SK-N-SH treated with all-trans-retinoic acid at 6 μM for 48 hours (cell line): Measurements from ENCODE around the gene CRISP3.

Source experiments
- ATAC-seq: fragments of 200-7000 bp; cut with Tn5 transposase; 3 replicates; pipeline ENCODE4 v1.9.1; 2020; ENCODE audit warnings: mild to moderate bottlenecking, moderate library complexity
- ARNTL ChIP-seq: fragments of 450-650 bp; formaldehyde crosslinking; IDR thresholded peaks from 2 replicates; pipeline ENCODE4 v1.5.0; 2020; ENCODE audit warnings: low read depth, mild to moderate bottlenecking, moderate library complexity, borderline replicate concordance
- BACH2 ChIP-seq: fragments of 250-450 bp; sonication (Bioruptor Pico); IDR thresholded peaks from 2 replicates; pipeline ENCODE4 v1.9.0; 2021; ENCODE audit warnings: mild to moderate bottlenecking, borderline replicate concordance
- CSDC2 ChIP-seq: fragments of 250-450 bp; sonication (Bioruptor Pico); IDR thresholded peaks from 2 replicates; pipeline ENCODE4 v1.5.0; 2020; ENCODE audit warnings: mild to moderate bottlenecking, moderate library complexity
- CSRNP3 ChIP-seq: fragments of 250-450 bp; sonication (Bioruptor Pico); IDR thresholded peaks from 2 replicates; pipeline ENCODE4 v1.5.1; 2021; ENCODE audit warnings: mild to moderate bottlenecking, moderate library complexity
- ESRRG ChIP-seq: fragments of 250-450 bp; sonication (Bioruptor Pico); IDR thresholded peaks from 2 replicates; pipeline ENCODE4 v1.6.1; 2021; ENCODE audit warnings: mild to moderate bottlenecking
- ISL1 ChIP-seq: fragments of 250-450 bp; sonication (Bioruptor Pico); IDR thresholded peaks from 2 replicates; pipeline ENCODE4 v2.1.2; 2022; ENCODE audit warnings: mild to moderate bottlenecking, moderate library complexity
- OSR1 ChIP-seq: fragments of 250-450 bp; sonication (Bioruptor Pico); IDR thresholded peaks from 2 replicates; pipeline ENCODE4 v1.8.0; 2022; ENCODE audit warnings: moderate library complexity, mild to moderate bottlenecking, inconsistent platforms
- POU6F1 ChIP-seq: fragments of 250-450 bp; sonication (Bioruptor Pico); IDR thresholded peaks from 2 replicates; pipeline ENCODE4 v1.8.0; 2021; ENCODE audit warnings: low read depth, mild to moderate bottlenecking, moderate library complexity, borderline replicate concordance
- PPARA ChIP-seq: fragments of 250-450 bp; sonication (Bioruptor Pico); IDR thresholded peaks from 2 replicates; pipeline ENCODE4 v1.5.0; 2020; ENCODE audit warnings: mild to moderate bottlenecking, borderline replicate concordance
- RARB ChIP-seq: fragments of 250-450 bp; sonication (Bioruptor Pico); IDR thresholded peaks from 2 replicates; pipeline ENCODE4 v1.8.0; 2021; ENCODE audit warnings: mild to moderate bottlenecking, moderate library complexity
- SNAI2 ChIP-seq: fragments of 250-450 bp; sonication (Bioruptor Pico); IDR thresholded peaks from 2 replicates; pipeline ENCODE4 v1.5.0; 2020; ENCODE audit warnings: mild to moderate bottlenecking, moderate library complexity
- TCF4 ChIP-seq: fragments of 250-450 bp; sonication (Bioruptor Pico); IDR thresholded peaks from 2 replicates; pipeline ENCODE4 v1.8.0; 2021; ENCODE audit warnings: mild to moderate bottlenecking, moderate library complexity, borderline replicate concordance
- TOX ChIP-seq: fragments of 250-450 bp; sonication (Bioruptor Pico); IDR thresholded peaks from 2 replicates; pipeline ENCODE4 v1.8.0; 2021; ENCODE audit warnings: mild to moderate bottlenecking, moderate library complexity, borderline replicate concordance
- TSHZ2 ChIP-seq: fragments of 250-450 bp; sonication (Bioruptor Pico); IDR thresholded peaks from 2 replicates; pipeline ENCODE4 v1.5.0; 2020; ENCODE audit warnings: mild to moderate bottlenecking, moderate library complexity
- ZC3H10 ChIP-seq: fragments of 250-450 bp; sonication (Bioruptor Pico); IDR thresholded peaks from 2 replicates; pipeline ENCODE4 v1.5.1; 2021; ENCODE audit warnings: mild to moderate bottlenecking, moderate library complexity
- ZFP30 ChIP-seq: fragments of 450-650 bp; formaldehyde crosslinking; IDR thresholded peaks from 2 replicates; pipeline ENCODE4 v1.5.0; 2022; ENCODE audit warnings: mild to moderate bottlenecking, moderate library complexity
- ZNF565 ChIP-seq: fragments of 450-650 bp; formaldehyde crosslinking; conservative IDR thresholded peaks from 2 replicates; pipeline ENCODE4 v1.5.0; 2020; ENCODE audit warnings: low read depth, mild to moderate bottlenecking, moderate library complexity
- ZNF70 ChIP-seq: fragments of 450-650 bp; formaldehyde crosslinking; IDR thresholded peaks from 2 replicates; pipeline ENCODE4 v1.5.0; 2020; ENCODE audit warnings: mild to moderate bottlenecking, moderate library complexity
- ZNF8 ChIP-seq: fragments of 450-650 bp; formaldehyde crosslinking; IDR thresholded peaks from 2 replicates; pipeline ENCODE4 v1.5.0; 2020; ENCODE audit warnings: mild to moderate bottlenecking, moderate library complexity
- TF ChIP-seq, protein P1 (sequence below): fragments of 250-450 bp; sonication (Bioruptor Pico); IDR thresholded peaks from 2 replicates; pipeline ENCODE4 v1.5.1; 2020; ENCODE audit warnings: low read depth, mild to moderate bottlenecking, moderate library complexity
- TF ChIP-seq, protein P2 (sequence below): fragments of 250-450 bp; sonication (Bioruptor Pico); IDR thresholded peaks from 2 replicates; pipeline ENCODE4 v1.8.0; 2020; ENCODE audit warnings: mild to moderate bottlenecking, moderate library complexity, borderline replicate concordance

The CRISP3 gene

DNA sequence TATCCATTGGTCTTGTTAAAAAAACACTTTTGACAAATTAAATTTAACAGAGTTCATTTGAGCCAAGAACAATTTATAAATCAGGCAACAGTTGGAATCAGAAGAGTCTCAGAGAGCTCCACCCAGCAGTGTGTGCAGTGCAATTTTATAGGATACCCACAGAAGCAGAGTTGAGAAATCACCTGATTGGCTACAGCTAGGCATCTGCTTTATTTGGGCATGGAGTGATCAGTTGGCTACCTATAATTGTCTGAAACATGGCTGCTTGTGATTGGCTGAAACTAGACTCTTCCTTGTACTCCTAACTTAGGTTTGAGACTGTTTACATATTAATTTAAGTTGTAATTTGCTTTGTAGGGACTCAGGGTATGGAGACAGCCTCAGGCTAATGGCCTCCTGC is 30.9 kb upstream of the CRISP3 start:
- ATAC-seq, result no peak
- TF ChIP-seq CSRNP3 (CRISPR knock-in tag), result no peak
- TF ChIP-seq ZNF565 (CRISPR knock-in tag), result no peak
- no peak for TF ChIP-seq POU6F1 (CRISPR knock-in tag)
- TF ChIP-seq RARB (CRISPR knock-in tag), result no peak
- TF ChIP-seq TSHZ2 (CRISPR knock-in tag), result no peak
- no peak for TF ChIP-seq SNAI2
- TF ChIP-seq, protein P1, sequence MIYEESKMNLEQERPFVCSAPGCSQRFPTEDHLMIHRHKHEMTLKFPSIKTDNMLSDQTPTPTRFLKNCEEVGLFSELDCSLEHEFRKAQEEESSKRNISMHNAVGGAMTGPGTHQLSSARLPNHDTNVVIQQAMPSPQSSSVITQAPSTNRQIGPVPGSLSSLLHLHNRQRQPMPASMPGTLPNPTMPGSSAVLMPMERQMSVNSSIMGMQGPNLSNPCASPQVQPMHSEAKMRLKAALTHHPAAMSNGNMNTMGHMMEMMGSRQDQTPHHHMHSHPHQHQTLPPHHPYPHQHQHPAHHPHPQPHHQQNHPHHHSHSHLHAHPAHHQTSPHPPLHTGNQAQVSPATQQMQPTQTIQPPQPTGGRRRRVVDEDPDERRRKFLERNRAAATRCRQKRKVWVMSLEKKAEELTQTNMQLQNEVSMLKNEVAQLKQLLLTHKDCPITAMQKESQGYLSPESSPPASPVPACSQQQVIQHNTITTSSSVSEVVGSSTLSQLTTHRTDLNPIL (CRISPR knock-in tag), result no peak
- TF ChIP-seq ARNTL (CRISPR knock-in tag), result no peak
- no peak for TF ChIP-seq ZFP30 (CRISPR knock-in tag)
- TF ChIP-seq ZNF70 (CRISPR knock-in tag), result no peak
- no peak for TF ChIP-seq ISL1 (CRISPR knock-in tag)
- TF ChIP-seq BACH2, result no peak
- no peak for TF ChIP-seq TOX
- TF ChIP-seq, protein P2, sequence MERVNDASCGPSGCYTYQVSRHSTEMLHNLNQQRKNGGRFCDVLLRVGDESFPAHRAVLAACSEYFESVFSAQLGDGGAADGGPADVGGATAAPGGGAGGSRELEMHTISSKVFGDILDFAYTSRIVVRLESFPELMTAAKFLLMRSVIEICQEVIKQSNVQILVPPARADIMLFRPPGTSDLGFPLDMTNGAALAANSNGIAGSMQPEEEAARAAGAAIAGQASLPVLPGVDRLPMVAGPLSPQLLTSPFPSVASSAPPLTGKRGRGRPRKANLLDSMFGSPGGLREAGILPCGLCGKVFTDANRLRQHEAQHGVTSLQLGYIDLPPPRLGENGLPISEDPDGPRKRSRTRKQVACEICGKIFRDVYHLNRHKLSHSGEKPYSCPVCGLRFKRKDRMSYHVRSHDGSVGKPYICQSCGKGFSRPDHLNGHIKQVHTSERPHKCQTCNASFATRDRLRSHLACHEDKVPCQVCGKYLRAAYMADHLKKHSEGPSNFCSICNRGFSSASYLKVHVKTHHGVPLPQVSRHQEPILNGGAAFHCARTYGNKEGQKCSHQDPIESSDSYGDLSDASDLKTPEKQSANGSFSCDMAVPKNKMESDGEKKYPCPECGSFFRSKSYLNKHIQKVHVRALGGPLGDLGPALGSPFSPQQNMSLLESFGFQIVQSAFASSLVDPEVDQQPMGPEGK (CRISPR knock-in tag), result no peak
- no peak for TF ChIP-seq OSR1 (CRISPR knock-in tag)
- TF ChIP-seq TCF4 (CRISPR knock-in tag), result no peak
- TF ChIP-seq CSDC2, result no peak
- TF ChIP-seq ESRRG (CRISPR knock-in tag), result no peak
- TF ChIP-seq ZC3H10 (CRISPR knock-in tag), result no peak

DNA sequence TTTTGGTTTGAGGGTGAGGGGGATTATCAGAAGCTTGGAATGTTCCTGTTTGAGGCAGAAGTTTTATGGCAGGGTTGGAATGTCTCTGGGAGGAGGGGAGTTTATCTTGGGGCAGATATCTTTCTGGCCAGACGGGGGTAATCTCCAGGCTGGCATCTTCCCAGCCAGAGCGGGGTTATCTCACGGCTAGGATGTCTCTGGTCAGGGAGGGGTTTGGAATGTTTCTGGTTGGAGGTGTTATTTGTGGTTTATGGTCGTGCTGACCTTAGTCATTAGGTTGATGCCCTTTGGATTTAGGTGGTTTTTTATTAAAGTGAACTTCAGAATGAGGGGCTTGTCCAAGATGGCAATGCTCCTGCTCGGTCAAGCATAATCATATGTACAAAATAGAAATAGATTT is 28.1 kb upstream of the CRISP3 start:
- ATAC-seq, result no peak
- TF ChIP-seq PPARA (CRISPR knock-in tag) (no peak), OSR1 (CRISPR knock-in tag) (no peak), POU6F1 (CRISPR knock-in tag) (no peak), SNAI2 (no peak), ZC3H10 (CRISPR knock-in tag) (no peak), TOX (no peak), BACH2 (no peak), ESRRG (CRISPR knock-in tag) (no peak), ZNF70 (CRISPR knock-in tag) (no peak), TCF4 (CRISPR knock-in tag) (no peak), ZNF8 (no peak)
